HG02588 (cell line): ENCODE results near the gene ANKS3.
A peak's percentile ranks its signal among the peaks of the same experiment; 100 is the strongest.

ENCODE experiments used
- ATAC-seq: cut with Tn5 transposase; IDR thresholded peaks from one replicate; pipeline ENCODE4 v1.9.1; 2021; ENCODE audit warnings: mild to moderate bottlenecking, moderate library complexity; ENCODE audit not compliant: unreplicated experiment

The ANKS3 gene

GRCh38 chr16:4696905-4697847 lies 36.9 kb downstream of the ANKS3 start:
- no peak for ATAC-seq

GRCh38 chr16:4696172-4696904 lies 37.7 kb downstream of the ANKS3 start:
- no peak for ATAC-seq

GRCh38 chr16:4695473-4696171 lies 38.4 kb downstream of the ANKS3 start:
- no peak for ATAC-seq

- ATAC-seq = no peak
Observed at GRCh38 chr16:4694642-4695451, 39.2 kb downstream of the ANKS3 start.

- ATAC-seq = peak; percentile 3
Observed at GRCh38 chr16:4693956-4694641, 40.0 kb downstream of the ANKS3 start.

GRCh38 chr16:4693296-4693955 lies 40.6 kb downstream of the ANKS3 start, which contains the start of gene NUDT16L1:
NUDT16L1 (plus strand) TSS chr16:4693562; CDS start chr16:4693727, 165 bp downstream.
- ATAC-seq = peak; percentile 92

GRCh38 chr16:4692460-4693295 lies 41.4 kb downstream of the ANKS3 start:
- peak; percentile 11 for ATAC-seq

GRCh38 chr16:4691666-4692412 lies 42.2 kb downstream of the ANKS3 start:
- ATAC-seq = no peak

GRCh38 chr16:4690946-4691665 lies 43.0 kb downstream of the ANKS3 start:
- no peak for ATAC-seq

- no peak for ATAC-seq
Observed at GRCh38 chr16:4689864-4690704, 44.0 kb downstream of the ANKS3 start.

- no peak for ATAC-seq
Observed at GRCh38 chr16:4689091-4689671, 44.9 kb downstream of the ANKS3 start.

GRCh38 chr16:4688674-4689045 lies 45.4 kb downstream of the ANKS3 start:
- no peak for ATAC-seq

GRCh38 chr16:4687946-4688673 lies 46.0 kb downstream of the ANKS3 start:
- ATAC-seq = no peak

- ATAC-seq = no peak
Observed at GRCh38 chr16:4687416-4687815, 46.7 kb downstream of the ANKS3 start.
